Stimulated activated naive B cell treated with anti-CD40 and anti-IgM and Interleukin-4, amounts not matched to agents 10 μg/mL and 1 μg/mL and 100 μg/mL, for 72 hours (primary cell): ENCODE results near the gene FNDC10.
A peak's percentile ranks its signal among the peaks of the same experiment; 100 is the strongest.

Source experiments
- ATAC-seq, 2 donors: fragments of 150-1000 bp; cut with Tn5 transposase; replicated peaks; 2 replicates each; pipeline ENCODE4 v1.10.0; 2021; ENCODE audit warnings: moderate library complexity in 1 of 2
- DNase-seq: peaks from one replicate; pipeline ENCODE4 v3.0.0; 2021
- H3K27ac Mint-ChIP-seq: one replicate; pipeline ENCODE4 v1.8.0; 2022; ENCODE audit warnings: mild to moderate bottlenecking, mixed read lengths
- H3K27me3 Mint-ChIP-seq, 2 donors: one replicate each; pipeline ENCODE4 v1.8.0; 2022; ENCODE audit warnings: mixed read lengths in 2 of 2
- H3K36me3 Mint-ChIP-seq, 2 donors: one replicate each; pipeline ENCODE4 v1.8.0; 2022; ENCODE audit warnings: mixed read lengths in 2 of 2, mild to moderate bottlenecking in 1 of 2
- H3K4me1 Mint-ChIP-seq, 2 donors: one replicate each; pipeline ENCODE4 v1.8.0; 2022; ENCODE audit warnings: mixed read lengths in 2 of 2, mild to moderate bottlenecking in 1 of 2
- H3K4me3 Mint-ChIP-seq, 2 donors: one replicate each; pipeline ENCODE4 v1.8.0; 2022; ENCODE audit warnings: mild to moderate bottlenecking in 2 of 2, mixed read lengths in 2 of 2, moderate library complexity in 1 of 2
- H3K9me3 Mint-ChIP-seq, 2 donors: one replicate each; pipeline ENCODE4 v1.8.0; 2022; ENCODE audit warnings: mixed read lengths in 2 of 2, mild to moderate bottlenecking in 1 of 2

The FNDC10 gene

GRCh38 chr1:1615256-1616044 lies 15.5 kb upstream of the FNDC10 start, which contains the start of gene MIB2:
TSS of gene MIB2 (plus strand) at chr1:1615500. CDS start at chr1:1623453, 7,953 bp downstream.
- Mint-ChIP-seq H3K36me3 (peaks cover 12% of the 10 kb centered on the region in 2 donors), H3K9me3 (no peaks in the 10 kb centered on the region), H3K27ac (peak within 1 kb of the TSS; percentile 95), H3K4me1 (peaks cover 19 to 23% of the 10 kb centered on the region in 2 donors), H3K4me3 (peak within 1 kb of the TSS; percentile 91 to 93), H3K27me3 (no peaks in the 10 kb centered on the region)
- peak; percentile 90 to 92 for ATAC-seq
- DNase-seq = peak; percentile 97

GRCh38 chr1:1614954-1615255 lies 15.0 kb upstream of the FNDC10 start:
- no peak for DNase-seq
- H3K9me3 Mint-ChIP-seq = no peaks in the 10 kb centered on the region
- peaks cover 12% of the 10 kb centered on the region in 2 donors for H3K36me3 Mint-ChIP-seq
- peak overlapping the region; percentile 95 for H3K27ac Mint-ChIP-seq
- peak overlapping the region; percentile 91 to 93 for H3K4me3 Mint-ChIP-seq
- H3K4me1 Mint-ChIP-seq = peaks cover 19 to 20% of the 10 kb centered on the region in 2 donors
- ATAC-seq = no peak
- H3K27me3 Mint-ChIP-seq = no peaks in the 10 kb centered on the region

- DNase-seq (no peak), ATAC-seq (peak in 1 of 2 donors; percentile 9)
- Mint-ChIP-seq H3K4me3 (peak overlapping the region; percentile 91 to 93), H3K27me3 (no peaks in the 10 kb centered on the region), H3K4me1 (peaks cover 19 to 20% of the 10 kb centered on the region in 2 donors), H3K27ac (peak overlapping the region; percentile 95), H3K9me3 (no peaks in the 10 kb centered on the region), H3K36me3 (peaks cover 12% of the 10 kb centered on the region in 2 donors)
Observed at GRCh38 chr1:1614204-1614953, 14.4 kb upstream of the FNDC10 start.

GRCh38 chr1:1613509-1614082 lies 13.7 kb upstream of the FNDC10 start:
- H3K27ac Mint-ChIP-seq = no peak overlapping the region

GRCh38 chr1:1612104-1612400 lies 12.1 kb upstream of the FNDC10 start:
- Mint-ChIP-seq H3K4me1 (peaks cover 18 to 27% of the 10 kb centered on the region in 2 donors), H3K27ac (no peak overlapping the region), H3K4me3 (no peak overlapping the region), H3K9me3 (no peaks in the 10 kb centered on the region), H3K36me3 (peaks cover 6 to 9% of the 10 kb centered on the region in 2 donors), H3K27me3 (no peaks in the 10 kb centered on the region)
- no peak for DNase-seq
- ATAC-seq = no peak

More at GRCh38 chr1:1613509-1614082, 13.7 kb upstream of the FNDC10 start:
- no peak for DNase-seq
- H3K27me3 Mint-ChIP-seq = no peaks in the 10 kb centered on the region
- H3K4me3 Mint-ChIP-seq = peak overlapping the region; percentile 72 to 91
- ATAC-seq = no peak
- no peaks in the 10 kb centered on the region for H3K9me3 Mint-ChIP-seq
- peaks cover 19 to 20% of the 10 kb centered on the region in 2 donors for H3K4me1 Mint-ChIP-seq
- H3K36me3 Mint-ChIP-seq = peaks cover 6 to 9% of the 10 kb centered on the region in 2 donors

- no peaks in the 10 kb centered on the region for H3K27me3 Mint-ChIP-seq
- DNase-seq = no peak
- H3K4me3 Mint-ChIP-seq = no peak overlapping the region
- no peak overlapping the region for H3K27ac Mint-ChIP-seq
- no peak for ATAC-seq
- H3K36me3 Mint-ChIP-seq = peaks cover 6 to 9% of the 10 kb centered on the region in 2 donors
- H3K9me3 Mint-ChIP-seq = no peaks in the 10 kb centered on the region
- peaks cover 20 to 28% of the 10 kb centered on the region in 2 donors for H3K4me1 Mint-ChIP-seq
Observed at GRCh38 chr1:1610796-1611195, 10.9 kb upstream of the FNDC10 start.

- Mint-ChIP-seq H3K27me3 (no peaks in the 10 kb centered on the region), H3K27ac (no peak overlapping the region), H3K4me1 (peaks cover 20 to 28% of the 10 kb centered on the region in 2 donors), H3K36me3 (peaks cover 6 to 9% of the 10 kb centered on the region in 2 donors), H3K4me3 (no peak overlapping the region), H3K9me3 (no peaks in the 10 kb centered on the region)
- no peak for DNase-seq
- no peak for ATAC-seq
Observed at GRCh38 chr1:1609822-1610485, 10.0 kb upstream of the FNDC10 start.

GRCh38 chr1:1606232-1606631 lies 6.3 kb upstream of the FNDC10 start:
- peaks cover 0 to 2% of the 10 kb centered on the region in 2 donors for H3K36me3 Mint-ChIP-seq
- no peak overlapping the region for H3K27ac Mint-ChIP-seq
- ATAC-seq (no peak), DNase-seq (no peak)
- no peaks in the 10 kb centered on the region for H3K27me3 Mint-ChIP-seq
- H3K9me3 Mint-ChIP-seq = no peaks in the 10 kb centered on the region
- peaks cover 22 to 35% of the 10 kb centered on the region in 2 donors for H3K4me1 Mint-ChIP-seq
- no peak overlapping the region for H3K4me3 Mint-ChIP-seq

GRCh38 chr1:1605724-1606123 lies 5.8 kb upstream of the FNDC10 start:
- peaks cover 21 to 35% of the 10 kb centered on the region in 2 donors for H3K4me1 Mint-ChIP-seq
- H3K9me3 Mint-ChIP-seq = no peaks in the 10 kb centered on the region
- H3K4me3 Mint-ChIP-seq = no peak overlapping the region
- peaks cover 0 to 2% of the 10 kb centered on the region in 2 donors for H3K27me3 Mint-ChIP-seq
- no peak for ATAC-seq
- H3K36me3 Mint-ChIP-seq = no peaks in the 10 kb centered on the region
- no peak overlapping the region for H3K27ac Mint-ChIP-seq
- DNase-seq = no peak

GRCh38 chr1:1605034-1605591 lies 5.2 kb upstream of the FNDC10 start:
- Mint-ChIP-seq H3K36me3 (no peaks in the 10 kb centered on the region), H3K4me3 (no peak overlapping the region), H3K4me1 (peaks cover 23 to 35% of the 10 kb centered on the region in 2 donors), H3K9me3 (no peaks in the 10 kb centered on the region), H3K27me3 (peaks cover 0 to 5% of the 10 kb centered on the region in 2 donors), H3K27ac (no peak overlapping the region)
- ATAC-seq = no peak
- no peak for DNase-seq

- DNase-seq (no peak), ATAC-seq (no peak)
- peaks cover 23 to 35% of the 10 kb centered on the region in 2 donors for H3K4me1 Mint-ChIP-seq
- no peak overlapping the region for H3K4me3 Mint-ChIP-seq
- H3K27me3 Mint-ChIP-seq = peaks cover 0 to 5% of the 10 kb centered on the region in 2 donors
- H3K36me3 Mint-ChIP-seq = no peaks in the 10 kb centered on the region
- no peaks in the 10 kb centered on the region for H3K9me3 Mint-ChIP-seq
- no peak overlapping the region for H3K27ac Mint-ChIP-seq
Observed at GRCh38 chr1:1604374-1605033, 4.6 kb upstream of the FNDC10 start.

- Mint-ChIP-seq H3K27ac (peak overlapping the region; percentile 62), H3K4me3 (no peak overlapping the region), H3K9me3 (no peaks in the 10 kb centered on the region), H3K27me3 (peaks cover 4 to 9% of the 10 kb centered on the region in 2 donors), H3K36me3 (no peaks in the 10 kb centered on the region), H3K4me1 (peaks cover 25 to 39% of the 10 kb centered on the region in 2 donors)
- ATAC-seq (no peak), DNase-seq (no peak)
Observed at GRCh38 chr1:1603671-1604373, 3.9 kb upstream of the FNDC10 start.

GRCh38 chr1:1602968-1603506 lies 3.1 kb upstream of the FNDC10 start:
- no peaks in the 10 kb centered on the region for H3K9me3 Mint-ChIP-seq
- peaks cover 6 to 14% of the 10 kb centered on the region in 2 donors for H3K27me3 Mint-ChIP-seq
- H3K27ac Mint-ChIP-seq = peak overlapping the region; percentile 69
- DNase-seq (no peak), ATAC-seq (peak in 1 of 2 donors; percentile 6)
- no peaks in the 10 kb centered on the region for H3K36me3 Mint-ChIP-seq
- H3K4me1 Mint-ChIP-seq = peaks cover 25 to 42% of the 10 kb centered on the region in 2 donors
- H3K4me3 Mint-ChIP-seq = peak overlapping the region; percentile 32 to 53
